ENCODE measurements around the gene ANKRD31. TPM values are rescaled to one million over a fixed set of nuclear protein-coding genes. Genes with fewer than 3 reads are reported as not detected.

The ANKRD31 gene
- polyA plus RNA-seq, 5 donors, result 0.28 to 0.62 (median 0.48) TPM

- no peak for DNase-seq
Measured at GRCh38 chr5:75034137-75034739, 202.4 kb downstream of the ANKRD31 start.

- DNase-seq, result no peak
Measured at GRCh38 chr5:75031366-75031765, 205.3 kb downstream of the ANKRD31 start.

GRCh38 chr5:75028090-75028489 lies 208.6 kb downstream of the ANKRD31 start:
- no peak for DNase-seq

GRCh38 chr5:75023368-75024159 lies 213.1 kb downstream of the ANKRD31 start:
- no peak for DNase-seq

GRCh38 chr5:75021800-75022199 lies 214.9 kb downstream of the ANKRD31 start:
- no peak for DNase-seq

- no peak for DNase-seq
Measured at GRCh38 chr5:75021219-75021618, 215.5 kb downstream of the ANKRD31 start.

GRCh38 chr5:75020016-75020656 lies 216.5 kb downstream of the ANKRD31 start:
- DNase-seq, result no peak

GRCh38 chr5:75018805-75019587 lies 217.7 kb downstream of the ANKRD31 start:
- no peak for DNase-seq

Other genes starting within 250 kb of the ANKRD31 start
- 1 to 10 TPM in 1 of 5 donors, under 1 TPM in 4; 0.90 to 1.6 (median 0.96) TPM for gene GCNT4, start 184.3 kb downstream of the ANKRD31 start, polyA plus RNA-seq (ENCODE audit: insufficient read depth in 1 of 5, insufficient read length in 5 of 5, low replicate concordance in 1 of 5)
- 10 to 100 TPM; 42.5 to 68.2 (median 49.7) TPM for gene HMGCR, start 100.3 kb upstream of the ANKRD31 start, polyA plus RNA-seq (ENCODE audit: insufficient read depth in 1 of 5, insufficient read length in 5 of 5, low replicate concordance in 1 of 5)